ENCODE results near the gene OR51A7.
"Not testable (repeated sequence)": the region's sequence is repeated elsewhere in the genome, so short reads cannot be mapped to it uniquely, and the experiment has no call there.

Gene OR51A7, protein sequence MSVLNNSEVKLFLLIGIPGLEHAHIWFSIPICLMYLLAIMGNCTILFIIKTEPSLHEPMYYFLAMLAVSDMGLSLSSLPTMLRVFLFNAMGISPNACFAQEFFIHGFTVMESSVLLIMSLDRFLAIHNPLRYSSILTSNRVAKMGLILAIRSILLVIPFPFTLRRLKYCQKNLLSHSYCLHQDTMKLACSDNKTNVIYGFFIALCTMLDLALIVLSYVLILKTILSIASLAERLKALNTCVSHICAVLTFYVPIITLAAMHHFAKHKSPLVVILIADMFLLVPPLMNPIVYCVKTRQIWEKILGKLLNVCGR

DNA sequence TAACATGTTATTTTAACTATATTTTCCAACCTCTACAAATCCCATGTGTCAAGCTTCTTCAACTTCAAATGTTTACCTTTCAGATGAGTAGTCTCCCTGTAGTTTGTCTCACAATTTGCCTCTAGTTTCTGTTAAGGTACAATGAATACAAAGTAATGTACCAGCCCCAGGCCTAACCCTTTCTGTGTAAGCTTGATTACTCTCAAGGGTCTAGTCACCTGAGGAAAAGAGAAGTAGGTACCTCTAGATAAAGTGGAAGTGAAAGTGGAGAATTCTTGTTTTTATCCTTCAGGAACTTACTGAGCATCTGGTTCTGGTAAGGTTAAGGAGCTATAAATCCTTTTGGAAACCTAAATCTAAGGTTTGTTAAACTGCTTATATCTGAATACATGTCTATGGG lies at the start of gene OR51A7:
TSS of gene OR51A7 (plus strand) at position 300 of the 400 bp plus-strand sequence. CDS start 3,587 bp downstream, outside the sequence.
- TF ChIP-seq, protein P1, sequence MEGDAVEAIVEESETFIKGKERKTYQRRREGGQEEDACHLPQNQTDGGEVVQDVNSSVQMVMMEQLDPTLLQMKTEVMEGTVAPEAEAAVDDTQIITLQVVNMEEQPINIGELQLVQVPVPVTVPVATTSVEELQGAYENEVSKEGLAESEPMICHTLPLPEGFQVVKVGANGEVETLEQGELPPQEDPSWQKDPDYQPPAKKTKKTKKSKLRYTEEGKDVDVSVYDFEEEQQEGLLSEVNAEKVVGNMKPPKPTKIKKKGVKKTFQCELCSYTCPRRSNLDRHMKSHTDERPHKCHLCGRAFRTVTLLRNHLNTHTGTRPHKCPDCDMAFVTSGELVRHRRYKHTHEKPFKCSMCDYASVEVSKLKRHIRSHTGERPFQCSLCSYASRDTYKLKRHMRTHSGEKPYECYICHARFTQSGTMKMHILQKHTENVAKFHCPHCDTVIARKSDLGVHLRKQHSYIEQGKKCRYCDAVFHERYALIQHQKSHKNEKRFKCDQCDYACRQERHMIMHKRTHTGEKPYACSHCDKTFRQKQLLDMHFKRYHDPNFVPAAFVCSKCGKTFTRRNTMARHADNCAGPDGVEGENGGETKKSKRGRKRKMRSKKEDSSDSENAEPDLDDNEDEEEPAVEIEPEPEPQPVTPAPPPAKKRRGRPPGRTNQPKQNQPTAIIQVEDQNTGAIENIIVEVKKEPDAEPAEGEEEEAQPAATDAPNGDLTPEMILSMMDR (conservative IDR thresholded peaks at IDR 0.05), result no peak
- TF ChIP-seq ZFX (IDR thresholded peaks at IDR 0.05), result no peak

DNA sequence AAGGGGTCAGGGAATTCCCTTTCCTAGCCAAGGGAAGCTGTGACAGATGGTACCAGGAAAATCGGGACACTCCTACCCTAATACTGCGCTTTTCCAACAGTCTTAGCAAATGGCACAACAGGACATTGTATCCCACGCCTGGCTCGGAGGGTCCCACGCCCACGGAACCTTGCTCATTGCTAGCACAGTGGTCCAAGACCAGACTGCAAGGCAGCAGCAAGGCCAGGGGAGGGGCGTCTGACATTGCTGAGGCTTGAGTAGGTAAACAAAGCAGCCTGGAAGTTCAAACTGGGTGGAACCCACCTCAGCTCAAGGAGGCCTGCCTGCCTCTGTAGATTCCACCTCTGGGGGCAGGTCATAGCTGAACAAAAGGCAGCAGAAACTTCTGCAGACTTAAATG lies 49.3 kb upstream of the OR51A7 start:
- H3K27ac ChIP-seq, result not testable (repeated sequence)

More for the DNA sequence above, at the start of gene OR51A7:
- no peak within 1 kb of the TSS for H3K27ac ChIP-seq

DNA sequence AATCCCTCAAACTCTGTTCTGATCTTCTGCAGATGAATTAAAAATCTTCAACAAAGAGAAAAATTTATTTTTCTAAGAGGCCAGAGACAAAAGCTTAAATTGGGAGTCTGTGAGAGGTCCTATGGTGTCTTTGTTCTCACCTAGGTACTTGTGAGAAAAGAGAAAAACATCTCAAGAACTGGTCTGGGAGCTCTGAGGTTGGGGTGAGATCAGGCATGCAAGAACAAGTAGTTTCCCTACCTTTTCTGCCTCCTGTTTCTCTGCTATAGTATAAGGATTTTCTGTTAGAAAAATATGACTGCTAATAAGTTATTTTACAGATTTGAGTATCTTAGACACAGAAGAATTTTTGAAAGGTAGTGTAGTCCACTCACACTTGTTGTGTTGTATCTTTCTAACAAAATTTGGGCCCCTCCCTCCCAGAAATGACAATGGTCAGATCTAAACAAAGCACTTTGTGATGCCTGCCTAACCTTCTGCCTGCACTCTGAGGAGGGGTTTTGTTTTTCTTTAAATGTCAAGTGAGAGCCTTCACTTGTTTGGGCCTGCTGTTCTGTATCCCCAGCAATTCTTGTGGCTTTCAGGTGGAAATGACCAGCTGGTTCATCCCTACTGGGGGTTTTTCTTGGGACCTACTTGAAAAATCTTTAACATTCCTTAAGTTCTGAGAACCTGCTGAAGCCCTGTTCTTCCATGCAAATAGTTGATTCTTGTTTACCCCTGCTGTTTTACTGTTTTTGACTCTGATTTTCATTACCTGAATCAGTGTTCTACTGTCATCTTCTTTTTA lies 40.9 kb upstream of the OR51A7 start:
- H3K27ac ChIP-seq, result no peak overlapping the region
- no peak for TF ChIP-seq ZFX (IDR thresholded peaks at IDR 0.05)
- TF ChIP-seq, protein P1 (conservative IDR thresholded peaks at IDR 0.05), result no peak

DNA sequence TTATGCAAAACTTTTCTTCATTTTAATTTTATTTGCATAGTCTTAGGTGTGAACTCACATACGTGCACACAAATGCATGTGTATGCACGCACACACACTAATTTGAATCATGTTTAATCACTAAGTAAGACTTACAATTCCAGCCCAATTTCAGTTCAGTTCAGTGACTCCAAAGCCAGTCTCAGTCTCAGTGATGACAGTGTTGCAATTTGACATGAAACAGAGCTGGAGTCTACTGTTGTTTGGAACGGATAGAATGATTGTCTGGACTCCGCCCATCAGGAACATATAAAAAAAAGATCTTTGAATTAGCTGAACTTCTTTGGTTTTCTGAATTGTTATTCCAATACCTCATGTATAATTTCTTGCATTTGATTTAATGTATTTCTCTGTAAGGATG lies 39.7 kb upstream of the OR51A7 start:
- no peak overlapping the region for H3K27ac ChIP-seq
- TF ChIP-seq, protein P1 (conservative IDR thresholded peaks at IDR 0.05), result no peak
- TF ChIP-seq ZFX (IDR thresholded peaks at IDR 0.05), result no peak

DNA sequence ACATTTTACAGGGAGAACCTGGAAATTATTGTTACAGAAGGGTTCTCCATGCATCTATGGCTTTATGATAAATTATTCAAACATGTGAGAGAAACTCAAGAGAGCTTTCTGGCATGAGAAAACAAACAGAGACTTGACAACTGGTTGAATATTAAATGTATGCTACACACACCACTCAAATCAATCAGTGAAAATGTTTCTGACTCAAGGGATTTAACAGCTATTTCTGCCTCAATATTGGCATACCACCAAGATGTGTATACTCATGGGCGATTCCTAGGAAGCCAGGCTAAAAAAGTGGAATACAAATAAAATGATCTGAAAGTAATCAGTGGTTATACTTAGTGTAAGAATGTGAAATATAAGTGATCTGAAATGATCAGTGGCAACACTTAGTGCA lies 37.7 kb upstream of the OR51A7 start:
- no peak overlapping the region for H3K27ac ChIP-seq
- TF ChIP-seq ZFX (IDR thresholded peaks at IDR 0.05), result no peak
- TF ChIP-seq, protein P1 (conservative IDR thresholded peaks at IDR 0.05), result no peak

DNA sequence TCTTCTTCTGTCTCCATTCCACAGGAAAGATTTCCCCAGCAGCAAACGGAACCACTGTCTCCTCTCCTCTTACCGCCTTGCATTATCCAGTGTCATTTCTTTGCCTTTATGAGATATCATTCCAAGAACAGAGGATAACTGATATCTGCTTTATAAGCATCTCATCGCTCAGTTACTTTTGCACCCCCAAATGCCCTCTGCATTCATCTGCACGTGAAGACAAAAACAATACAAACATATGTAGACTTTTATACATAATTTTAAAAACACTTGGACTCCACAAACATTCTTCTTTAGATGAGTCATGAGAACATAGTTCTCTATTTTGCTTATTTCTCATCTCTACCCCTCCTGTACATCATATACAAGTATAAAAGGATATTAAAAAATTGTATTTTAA lies 22.4 kb upstream of the OR51A7 start:
- TF ChIP-seq ZFX (IDR thresholded peaks at IDR 0.05), result no peak
- TF ChIP-seq, protein P1 (conservative IDR thresholded peaks at IDR 0.05), result no peak
- H3K27ac ChIP-seq, result no peak overlapping the region

DNA sequence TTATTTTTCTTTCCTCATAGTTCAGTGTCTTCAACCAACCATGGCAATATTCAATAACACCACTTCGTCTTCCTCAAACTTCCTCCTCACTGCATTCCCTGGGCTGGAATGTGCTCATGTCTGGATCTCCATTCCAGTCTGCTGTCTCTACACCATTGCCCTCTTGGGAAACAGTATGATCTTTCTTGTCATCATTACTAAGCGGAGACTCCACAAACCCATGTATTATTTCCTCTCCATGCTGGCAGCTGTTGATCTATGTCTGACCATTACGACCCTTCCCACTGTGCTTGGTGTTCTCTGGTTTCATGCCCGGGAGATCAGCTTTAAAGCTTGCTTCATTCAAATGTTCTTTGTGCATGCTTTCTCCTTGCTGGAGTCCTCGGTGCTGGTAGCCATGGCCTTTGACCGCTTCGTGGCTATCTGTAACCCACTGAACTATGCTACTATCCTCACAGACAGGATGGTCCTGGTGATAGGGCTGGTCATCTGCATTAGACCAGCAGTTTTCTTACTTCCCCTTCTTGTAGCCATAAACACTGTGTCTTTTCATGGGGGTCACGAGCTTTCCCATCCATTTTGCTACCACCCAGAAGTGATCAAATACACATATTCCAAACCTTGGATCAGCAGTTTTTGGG lies 21.6 kb upstream of the OR51A7 start, which contains the start of gene OR51T1:
TSS of gene OR51T1 (plus strand) at position 41 of the 641 bp plus-strand sequence. CDS start at position 41, 0 bp downstream.
- TF ChIP-seq, protein P1 (conservative IDR thresholded peaks at IDR 0.05), result no peak
- TF ChIP-seq ZFX (IDR thresholded peaks at IDR 0.05), result no peak

More for the DNA sequence above, 21.6 kb upstream of the OR51A7 start, which contains the start of gene OR51T1:
- no peak within 1 kb of the TSS for H3K27ac ChIP-seq

All from C4-2B (cell line).